GM19043 (cell line): Measurements from ENCODE around the gene UBTD2.
A peak's percentile ranks its signal among the peaks of the same experiment; 100 is the strongest.

Experiments used
- ATAC-seq: cut with Tn5 transposase; IDR thresholded peaks from one replicate; pipeline ENCODE4 v1.9.1; 2021; ENCODE audit warnings: low read depth; ENCODE audit not compliant: unreplicated experiment

The UBTD2 gene

DNA sequence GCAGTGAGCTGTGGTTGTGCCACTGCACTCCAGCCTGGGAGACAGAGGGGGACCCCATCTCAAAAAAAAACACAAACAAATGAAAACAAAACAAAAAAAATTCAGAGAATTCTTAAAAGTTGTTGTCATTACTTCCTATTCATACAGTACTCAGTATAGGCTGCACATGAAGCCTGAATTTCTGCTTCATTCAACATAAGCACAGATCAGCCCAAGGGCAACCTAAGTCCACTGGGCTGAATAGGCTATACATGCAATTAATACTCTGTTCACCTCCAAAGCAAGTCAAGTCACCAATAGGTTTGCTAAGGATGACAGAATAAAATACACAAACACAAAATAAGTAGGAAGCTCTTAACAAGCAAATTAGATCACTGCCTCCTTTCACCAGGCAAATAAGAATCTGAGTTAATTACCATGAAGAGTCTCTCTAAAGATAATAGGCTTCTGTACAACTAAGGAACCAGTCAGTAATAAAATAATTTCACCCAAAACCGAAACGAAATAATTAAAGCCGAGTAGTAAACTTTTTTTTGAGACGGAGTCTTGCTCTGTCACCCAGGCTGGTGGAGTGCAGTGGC is 18.7 kb downstream of the UBTD2 start:
- ATAC-seq, result no peak

DNA sequence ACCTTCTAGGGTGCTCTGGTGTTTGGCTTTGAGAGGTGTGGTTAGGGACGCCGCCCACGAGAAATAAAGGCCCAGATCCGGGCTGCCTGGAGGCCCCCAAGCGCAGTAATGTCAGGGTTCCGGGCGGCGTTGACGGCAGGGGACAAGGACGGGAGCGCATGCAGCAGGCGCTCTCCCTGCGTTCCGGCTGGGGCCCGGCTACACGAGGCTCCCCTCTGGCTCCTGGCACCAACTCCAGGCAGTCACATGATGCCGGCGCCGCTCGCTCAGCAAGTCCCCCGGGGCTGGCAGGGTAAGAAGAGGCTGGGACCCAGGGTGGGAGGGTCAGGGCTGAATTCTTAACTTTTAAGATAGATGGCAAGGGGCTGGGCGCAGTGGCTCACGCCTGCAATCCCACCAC is 28.1 kb downstream of the UBTD2 start:
- ATAC-seq, result no peak

DNA sequence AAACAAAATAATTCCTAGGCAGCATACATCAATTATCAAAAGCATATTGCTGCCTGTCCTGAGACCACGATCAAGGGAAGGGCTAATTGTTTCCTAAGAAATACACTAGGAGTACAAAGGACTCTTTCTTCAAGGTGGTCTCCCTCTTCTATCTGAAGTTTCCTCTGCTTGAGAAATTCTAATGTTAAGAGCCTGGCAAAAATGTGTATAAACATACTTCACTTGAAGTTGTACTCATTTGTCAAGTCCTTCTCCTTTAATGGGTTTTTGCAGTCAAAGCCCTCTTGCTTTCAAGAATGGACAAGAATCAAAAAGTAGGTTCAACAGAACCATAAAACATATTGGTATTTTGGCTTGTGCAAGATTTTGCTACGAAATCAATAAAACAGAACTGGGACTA is 31.1 kb downstream of the UBTD2 start:
- no peak for ATAC-seq

DNA sequence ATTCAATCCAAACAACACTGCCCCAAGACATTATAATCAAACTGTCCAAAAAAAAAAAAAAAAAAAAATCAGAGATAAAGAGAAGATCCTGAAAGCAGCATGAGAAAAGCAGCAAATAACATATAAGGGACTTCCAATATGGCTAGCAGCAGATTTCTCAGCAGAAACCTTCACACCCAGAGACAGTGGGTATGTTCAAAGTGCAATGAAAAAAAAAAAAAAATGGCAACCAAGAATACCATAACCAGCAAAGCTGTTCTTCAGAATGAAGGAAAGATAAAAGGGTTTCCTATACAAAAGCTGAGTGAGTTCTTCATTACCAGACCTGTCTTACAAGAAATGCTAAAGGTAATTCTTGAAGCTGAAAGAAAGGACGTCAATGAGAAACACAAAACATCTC is 32.1 kb downstream of the UBTD2 start:
- no peak for ATAC-seq

DNA sequence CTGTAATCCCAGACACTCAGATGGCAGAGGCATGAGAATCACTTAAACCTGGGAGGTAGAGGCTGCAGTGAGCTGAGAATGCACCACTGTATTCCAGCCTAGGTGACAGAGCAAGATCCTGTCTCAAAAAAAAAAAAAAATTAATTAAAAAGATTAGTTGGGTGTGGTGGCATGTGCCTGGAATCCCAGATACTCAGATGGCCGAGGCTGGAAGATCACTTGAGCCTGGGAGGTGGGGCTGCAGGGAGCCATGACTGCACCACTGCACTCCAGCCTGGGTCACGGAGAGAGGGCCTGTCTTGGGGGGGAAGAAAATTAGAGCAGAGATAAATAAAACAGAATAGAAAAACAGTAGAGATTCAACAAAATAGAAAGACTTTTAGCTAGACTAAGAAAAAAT is 34.9 kb downstream of the UBTD2 start:
- ATAC-seq, result no peak

DNA sequence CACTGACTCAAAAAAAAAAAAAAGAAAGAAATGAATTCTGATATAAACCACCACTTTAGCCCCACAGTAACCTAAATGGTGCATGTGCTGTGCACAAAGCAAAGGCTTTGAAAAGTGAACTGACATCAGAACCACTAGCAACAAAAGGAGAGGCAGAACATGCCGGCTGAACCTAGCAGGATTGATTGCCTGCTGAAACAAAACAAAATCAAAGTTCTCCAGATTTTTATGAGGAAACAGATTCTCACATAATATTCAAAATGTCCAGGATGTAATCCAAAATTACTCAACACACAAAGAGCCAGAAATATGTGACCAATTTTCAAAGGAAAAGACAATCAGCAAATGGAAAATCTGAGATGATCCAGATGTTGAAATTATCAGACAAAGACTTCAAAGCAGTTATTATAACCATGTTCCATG is 37.9 kb downstream of the UBTD2 start:
- no peak for ATAC-seq

DNA sequence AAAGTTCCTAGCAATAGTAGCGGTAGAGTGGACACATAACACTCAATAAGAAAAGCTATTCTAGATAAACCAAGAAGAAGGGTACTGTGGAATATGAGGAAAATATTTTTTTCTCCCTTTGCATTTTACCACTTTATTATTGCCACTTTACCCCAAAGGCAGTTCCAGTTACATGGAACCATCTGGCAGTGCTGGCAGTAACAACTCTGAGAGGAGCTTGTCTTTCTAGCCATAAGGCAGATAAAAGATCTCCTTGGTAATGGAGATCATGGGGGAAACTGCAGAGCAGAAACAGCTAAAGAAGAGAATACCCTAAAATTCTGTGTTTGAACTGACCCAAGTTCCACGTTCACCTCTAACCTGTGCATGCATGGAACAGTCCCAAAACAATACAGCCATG is 38.5 kb downstream of the UBTD2 start:
- ATAC-seq, result no peak

DNA sequence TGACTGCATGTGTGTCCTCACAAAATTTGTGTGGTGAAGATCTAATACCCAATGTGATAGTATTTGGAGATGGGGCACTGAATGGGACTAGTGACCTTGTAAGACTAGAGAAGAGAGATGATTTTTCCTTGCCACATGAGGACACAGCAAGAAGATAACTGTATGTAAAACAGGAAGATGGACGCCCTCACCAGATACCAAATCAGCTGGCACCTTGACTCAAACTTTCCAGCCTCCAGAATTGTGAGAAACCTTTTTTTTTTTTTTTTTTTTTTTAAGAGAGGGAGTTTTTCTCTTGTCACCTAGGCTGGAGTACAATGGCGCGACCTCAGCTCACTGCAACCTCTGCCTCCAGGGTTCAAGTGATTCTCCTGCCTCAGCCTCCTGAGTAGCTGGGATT is 40.3 kb downstream of the UBTD2 start:
- no peak for ATAC-seq

DNA sequence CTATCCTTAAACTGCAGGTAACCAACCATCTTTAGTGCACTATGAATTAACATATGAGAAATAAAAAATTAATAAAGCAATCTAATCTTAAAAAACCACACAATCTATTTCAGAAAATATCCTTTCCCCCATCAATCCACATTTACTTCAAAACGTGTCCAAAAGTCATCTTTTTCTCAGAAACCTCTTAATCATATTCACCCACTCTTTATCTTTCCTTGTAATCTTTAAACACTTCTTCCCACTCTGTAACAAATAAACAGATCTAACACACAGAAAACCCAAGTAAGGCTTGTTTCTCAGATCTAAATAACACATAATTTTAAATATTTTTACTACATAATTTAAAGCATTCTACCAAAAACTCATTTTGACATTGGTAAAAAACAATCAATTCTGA is 45.2 kb downstream of the UBTD2 start:
- no peak for ATAC-seq

DNA sequence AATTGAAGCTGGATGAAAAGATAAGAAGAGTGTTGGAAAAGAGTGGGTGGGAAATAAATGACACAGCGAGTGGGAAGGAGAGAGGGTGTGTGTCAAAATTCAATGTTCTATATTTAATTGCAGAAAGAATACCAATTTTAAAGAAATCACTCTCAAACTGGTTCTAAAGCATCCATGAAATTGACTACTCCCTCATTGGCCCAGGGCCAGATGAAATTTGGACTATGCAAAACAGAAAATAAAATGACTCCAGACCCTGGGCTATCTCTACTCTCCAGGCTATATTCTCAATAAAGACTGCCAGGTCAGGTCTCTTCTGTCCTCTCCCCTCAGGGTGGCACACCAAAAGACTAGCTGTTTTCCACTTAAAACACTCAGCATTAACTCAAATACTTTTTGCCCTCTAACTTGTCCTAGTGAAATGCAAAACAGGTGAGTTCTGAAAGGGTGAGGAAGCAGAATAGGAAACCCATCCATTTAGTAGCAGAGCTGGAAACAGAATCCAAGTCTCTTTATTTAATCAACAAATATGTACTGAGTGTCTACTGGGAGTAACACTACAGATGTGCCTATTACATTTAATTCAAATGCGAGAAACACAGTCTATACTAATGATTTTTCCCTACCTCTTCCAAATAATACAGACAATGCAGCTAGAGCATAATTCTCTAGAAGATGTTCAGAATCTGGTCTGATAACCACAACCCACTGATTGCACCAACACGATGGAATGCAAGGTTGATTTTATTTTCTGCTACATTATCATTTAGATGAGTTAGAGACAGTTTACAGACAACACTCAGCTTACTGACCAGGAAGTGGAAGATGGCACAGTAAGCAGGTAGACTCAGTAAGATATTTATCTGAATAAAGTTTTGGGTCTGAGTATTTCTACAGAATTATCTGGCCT is 47.5 kb downstream of the UBTD2 start:
- no peak for ATAC-seq

DNA sequence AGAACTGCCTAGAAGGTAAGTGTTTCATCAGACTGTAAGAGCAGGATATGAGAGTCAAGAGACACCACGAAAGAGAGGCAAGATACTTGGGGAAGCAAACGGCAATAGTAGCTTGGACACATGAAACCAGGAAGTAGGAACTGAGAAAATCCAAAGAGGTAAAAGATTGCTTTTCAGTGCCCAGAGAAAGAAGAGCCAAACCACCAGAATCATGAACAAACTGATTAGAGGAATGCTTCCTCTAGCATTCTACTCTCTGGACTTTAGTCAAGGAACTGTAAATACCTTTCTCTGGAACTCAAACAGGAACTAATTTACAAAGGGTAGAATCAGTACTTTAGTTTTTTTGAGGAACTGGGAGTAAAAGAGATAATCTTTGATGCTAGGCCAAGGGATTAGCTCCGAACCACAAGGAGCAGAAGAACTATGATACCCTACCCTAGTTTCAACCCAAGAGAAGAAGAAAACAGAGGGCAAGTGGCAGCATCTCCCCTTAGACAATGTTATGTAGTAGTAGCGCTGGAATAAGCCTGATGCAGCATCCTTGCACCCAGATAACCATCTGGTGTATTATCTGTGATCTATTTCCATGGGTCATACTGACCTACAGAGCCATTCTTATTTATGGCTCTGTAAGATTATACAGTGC is 48.3 kb downstream of the UBTD2 start:
- ATAC-seq, result peak; percentile 73

DNA sequence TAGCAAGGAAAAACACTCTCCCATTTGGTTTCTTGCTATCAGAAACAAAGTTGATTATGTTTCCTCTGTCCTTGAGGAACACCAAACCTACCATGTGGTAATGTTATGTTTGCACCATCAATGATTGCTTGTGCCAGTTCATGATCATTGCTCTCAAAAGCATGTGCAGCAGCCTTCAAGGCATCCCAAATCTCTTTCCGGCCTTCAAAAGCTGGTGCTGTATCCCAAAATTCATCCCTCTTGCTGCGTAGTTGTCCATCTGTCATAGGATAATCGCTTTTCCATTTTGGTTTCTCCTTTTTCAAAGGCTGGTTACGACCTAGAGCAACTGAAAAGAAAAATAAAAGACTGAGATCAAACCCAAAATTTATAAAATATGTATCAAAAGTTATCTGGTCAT is 49.5 kb downstream of the UBTD2 start:
- ATAC-seq, result no peak

DNA sequence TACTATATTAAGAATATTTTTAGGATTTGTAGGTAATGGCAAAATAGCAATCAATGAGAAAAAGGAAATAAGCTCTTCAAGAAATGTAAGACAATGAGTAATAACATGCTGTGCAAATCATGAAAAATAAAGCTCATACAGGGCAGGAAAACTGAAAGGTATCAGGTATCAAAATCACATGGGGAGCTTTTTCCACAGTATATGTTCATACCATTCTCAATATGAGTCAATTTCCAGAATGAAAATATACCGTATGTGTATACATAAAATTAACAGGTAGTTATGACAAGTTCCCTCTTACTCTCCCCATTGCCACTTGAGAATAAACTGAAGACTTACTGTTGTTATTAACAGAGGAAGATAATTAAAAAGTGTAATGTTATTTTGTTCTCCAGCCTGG is 53.7 kb downstream of the UBTD2 start:
- ATAC-seq, result no peak

DNA sequence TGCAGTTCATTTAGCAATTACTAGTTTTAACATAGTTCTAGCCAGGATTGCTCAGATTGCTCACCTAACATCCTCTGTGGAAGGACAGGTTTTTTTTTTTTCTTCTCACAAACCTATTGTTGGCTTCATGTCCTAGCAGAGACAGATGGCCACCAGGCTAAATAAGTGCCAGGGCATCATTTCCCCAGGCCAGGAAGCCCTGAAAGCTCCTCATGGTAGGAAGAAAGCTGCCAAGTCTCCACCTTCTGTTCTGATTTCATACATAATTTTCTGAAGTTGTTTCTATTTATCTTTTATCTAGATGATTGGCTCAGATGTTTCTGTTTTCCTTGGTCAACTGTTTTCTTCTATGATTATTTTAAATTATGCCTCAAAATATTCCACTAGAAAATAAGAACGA is 58.6 kb downstream of the UBTD2 start:
- no peak for ATAC-seq

DNA sequence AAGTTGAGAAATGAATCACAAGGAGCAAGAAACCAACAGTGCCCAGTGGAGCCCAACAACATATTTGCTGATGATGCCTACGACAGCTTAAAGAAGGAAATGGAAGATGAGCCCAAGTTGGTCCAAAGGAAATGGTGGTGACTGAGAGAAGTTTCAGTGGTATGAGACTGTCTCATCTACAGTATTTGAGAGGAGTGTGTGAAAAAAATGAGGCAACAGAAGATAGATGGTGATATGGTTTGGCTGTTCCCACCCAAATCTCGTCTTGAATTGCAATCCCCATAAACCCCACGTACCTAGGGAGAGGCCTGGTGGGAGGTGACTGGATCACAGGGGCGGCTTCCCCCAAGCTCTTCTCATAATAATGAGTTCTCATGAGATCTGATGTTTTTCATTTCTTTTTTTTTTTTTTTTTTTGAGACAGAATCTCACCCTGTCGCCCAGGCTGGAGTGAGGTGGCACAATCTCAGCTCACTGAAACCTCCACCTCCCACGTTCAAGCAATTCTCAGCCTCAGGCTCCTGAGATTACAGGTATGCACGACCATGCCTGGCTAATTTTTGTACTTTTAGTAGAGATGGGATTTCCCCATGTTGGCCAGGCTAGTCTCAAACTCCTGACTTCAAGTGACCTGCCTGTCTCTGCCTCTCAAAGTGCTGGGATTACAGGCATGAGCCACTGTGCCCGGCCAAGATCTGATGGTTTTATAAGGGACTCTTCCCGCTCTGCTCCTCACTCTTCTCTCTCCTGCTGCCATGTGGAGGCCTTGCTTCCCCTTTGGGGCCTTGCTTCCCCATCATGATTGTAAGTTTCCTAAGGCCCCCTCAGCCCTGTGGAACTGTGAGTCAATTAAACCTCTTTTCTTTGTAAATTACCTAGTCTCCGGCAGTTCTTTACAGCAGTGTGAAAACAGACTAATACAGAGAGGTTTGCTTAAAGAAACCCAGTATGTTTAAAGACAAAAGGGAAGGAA is 59.4 kb downstream of the UBTD2 start:
- peak; percentile 65 for ATAC-seq

DNA sequence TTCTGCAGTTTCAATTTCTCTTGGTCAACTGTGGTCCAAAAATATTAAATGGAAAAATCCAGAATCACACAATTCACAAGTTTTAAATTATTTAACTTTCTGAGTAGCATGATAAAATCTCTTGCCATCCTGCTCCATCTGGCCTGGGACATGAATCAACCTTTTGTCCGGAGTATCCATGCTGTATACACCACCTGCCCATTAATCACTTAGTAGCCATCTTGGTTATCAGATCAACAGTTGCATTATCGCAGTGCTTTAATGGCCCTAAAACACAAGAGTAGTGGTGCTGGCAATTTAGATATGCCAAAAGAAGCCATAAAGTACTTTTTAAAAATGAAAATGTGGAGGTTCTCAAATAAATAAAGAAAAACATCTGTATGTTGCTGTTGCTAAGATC is 64.3 kb downstream of the UBTD2 start:
- no peak for ATAC-seq

DNA sequence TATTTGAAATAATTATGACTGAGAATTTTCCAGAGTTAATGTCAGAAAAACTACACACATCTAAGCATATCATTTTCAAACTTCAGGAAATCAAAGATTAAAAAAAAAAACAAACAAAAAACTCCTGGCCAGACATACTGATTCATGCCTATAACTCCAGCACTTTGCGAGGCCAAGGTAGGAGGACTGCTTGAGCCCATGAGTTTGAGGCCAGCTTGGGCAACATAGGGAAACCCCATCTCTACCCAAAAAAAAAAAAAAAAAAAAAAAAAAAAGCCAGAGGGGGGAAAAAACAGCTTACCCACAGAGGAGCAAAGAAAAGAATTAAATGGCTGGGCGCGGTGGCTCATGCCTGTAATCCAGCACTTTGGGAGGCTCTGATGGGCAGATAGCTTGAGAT is 67.2 kb downstream of the UBTD2 start:
- ATAC-seq, result no peak

DNA sequence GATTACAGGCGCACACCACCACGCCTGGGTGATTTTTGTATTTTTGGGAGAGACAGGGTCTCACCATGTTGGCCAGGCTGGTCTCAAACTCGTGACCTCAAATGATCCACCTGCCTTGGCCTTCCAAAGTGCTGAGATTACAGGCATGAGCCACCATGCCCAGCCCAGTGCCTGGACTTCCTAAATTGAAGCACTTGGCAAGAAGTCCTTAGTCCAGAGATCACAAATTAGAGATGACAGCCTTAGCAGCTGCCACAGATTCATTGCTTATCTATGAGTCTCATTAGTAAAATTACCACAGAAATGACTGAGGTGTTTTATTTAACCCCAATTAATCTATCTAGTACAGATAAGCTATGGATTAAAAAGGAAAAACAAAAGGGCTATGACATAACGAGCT is 70.4 kb downstream of the UBTD2 start:
- no peak for ATAC-seq

DNA sequence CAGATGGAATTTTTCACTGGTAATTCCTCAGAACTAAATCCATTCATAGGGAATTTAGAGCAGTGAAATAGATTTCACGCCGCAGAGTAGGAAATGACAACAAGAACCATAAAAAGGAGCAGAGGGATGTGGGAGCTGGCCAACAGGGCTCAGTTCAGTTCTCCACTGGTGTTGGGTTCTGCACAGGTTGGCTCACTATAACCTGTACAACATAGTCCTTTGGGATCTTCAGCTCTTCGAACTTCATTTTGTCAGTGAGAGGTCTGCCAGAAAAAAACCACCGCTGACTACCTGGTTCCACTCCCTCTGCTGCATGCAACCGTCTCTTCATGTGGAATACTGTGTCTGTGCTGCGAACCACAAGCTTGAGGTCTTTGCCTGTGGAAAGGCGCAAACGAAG is 71.9 kb downstream of the UBTD2 start:
- no peak for ATAC-seq

DNA sequence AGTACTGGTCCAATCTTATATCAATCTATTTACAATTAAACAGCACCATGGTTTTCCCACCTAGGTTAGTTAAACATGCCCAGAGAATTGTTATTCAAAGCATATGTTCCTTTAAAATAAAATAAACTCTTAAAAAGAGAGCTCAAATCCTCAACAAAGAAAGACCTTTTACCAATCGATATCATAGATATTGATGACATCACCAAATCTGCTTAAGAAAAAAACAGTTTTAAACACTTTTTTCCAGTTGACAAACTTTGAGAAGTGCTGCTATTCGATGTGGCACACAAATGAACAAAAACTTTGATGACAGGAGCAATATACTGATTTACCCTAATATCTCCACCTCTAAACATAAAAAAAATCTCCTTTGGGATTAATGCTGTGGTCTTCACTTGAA is 73.8 kb downstream of the UBTD2 start:
- ATAC-seq, result no peak

DNA sequence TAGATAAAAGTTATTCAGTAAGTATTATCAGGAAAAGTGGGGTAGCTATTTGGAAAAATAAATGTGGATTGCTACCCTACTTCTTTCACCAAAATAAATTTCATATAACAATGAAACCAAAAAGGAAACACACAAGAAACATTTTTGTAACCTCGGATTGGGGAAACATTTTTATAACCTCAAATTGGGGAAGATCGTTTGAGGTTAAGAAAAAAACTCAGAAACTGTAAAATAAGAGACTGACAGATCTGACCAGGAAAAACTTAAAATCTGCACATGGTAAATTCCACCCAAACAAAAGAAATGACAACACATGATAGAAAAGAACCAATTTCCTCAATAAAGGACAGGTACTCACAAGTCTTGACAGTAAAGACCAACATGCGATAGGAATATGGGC is 76.1 kb downstream of the UBTD2 start:
- no peak for ATAC-seq
